ENCODE results near the gene CFAP69. TPM values are rescaled to one million over a fixed set of nuclear protein-coding genes. Genes with fewer than 3 reads are reported as not detected.

Gene CFAP69
- total RNA-seq, 1 experiment from 2014 or later: 3.4 TPM

DNA sequence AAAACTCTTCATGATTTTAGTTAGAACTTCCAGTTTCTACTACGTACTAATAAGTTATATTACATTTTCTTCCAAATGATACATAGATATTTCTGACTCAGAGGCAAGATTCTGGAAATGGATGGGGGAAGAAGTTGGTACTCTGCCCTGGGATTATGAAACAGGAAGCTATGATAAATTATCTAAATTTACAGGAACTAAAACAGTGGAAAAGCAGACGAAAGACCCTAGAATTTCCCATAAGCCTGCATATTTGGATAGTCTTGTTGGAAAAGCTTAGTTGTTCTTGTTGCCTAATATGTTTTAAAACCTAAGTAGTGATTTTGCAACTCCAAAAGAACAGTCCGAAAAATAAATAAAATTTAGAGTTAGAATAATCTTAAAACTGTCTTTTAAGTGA lies 21.8 kb downstream of the CFAP69 start:
- Mint-ChIP-seq H3K9me3 (no peaks in the 10 kb centered on the region), H3K4me3 (no peak overlapping the region), H3K27ac (no peak overlapping the region), H3K27me3 (ENCODE audit: low read depth) (no peaks in the 10 kb centered on the region), H3K4me1 (no peaks in the 10 kb centered on the region), H3K36me3 (no peaks in the 10 kb centered on the region)
- TF ChIP-seq ELF4 (CRISPR knock-in tag; IDR thresholded peaks at IDR 0.05; ENCODE audit: low read depth): no peak
- TF ChIP-seq FOXK1 (CRISPR knock-in tag; IDR thresholded peaks at IDR 0.05): no peak
- TF ChIP-seq ZNF263 (CRISPR knock-in tag; IDR thresholded peaks at IDR 0.05; ENCODE audit: low read depth): no peak
- no peak for TF ChIP-seq GRHL2 (CRISPR knock-in tag; IDR thresholded peaks at IDR 0.05; ENCODE audit: insufficient replicate concordance, severe bottlenecking)
- TF ChIP-seq PRRX2 (CRISPR knock-in tag; IDR thresholded peaks at IDR 0.05): no peak
- ATAC-seq: no peak
- no peak for DNase-seq (ENCODE audit: low spot score)
- POLR2A ChIA-PET: no interaction called here
- CTCF ChIA-PET: no interaction called here

DNA sequence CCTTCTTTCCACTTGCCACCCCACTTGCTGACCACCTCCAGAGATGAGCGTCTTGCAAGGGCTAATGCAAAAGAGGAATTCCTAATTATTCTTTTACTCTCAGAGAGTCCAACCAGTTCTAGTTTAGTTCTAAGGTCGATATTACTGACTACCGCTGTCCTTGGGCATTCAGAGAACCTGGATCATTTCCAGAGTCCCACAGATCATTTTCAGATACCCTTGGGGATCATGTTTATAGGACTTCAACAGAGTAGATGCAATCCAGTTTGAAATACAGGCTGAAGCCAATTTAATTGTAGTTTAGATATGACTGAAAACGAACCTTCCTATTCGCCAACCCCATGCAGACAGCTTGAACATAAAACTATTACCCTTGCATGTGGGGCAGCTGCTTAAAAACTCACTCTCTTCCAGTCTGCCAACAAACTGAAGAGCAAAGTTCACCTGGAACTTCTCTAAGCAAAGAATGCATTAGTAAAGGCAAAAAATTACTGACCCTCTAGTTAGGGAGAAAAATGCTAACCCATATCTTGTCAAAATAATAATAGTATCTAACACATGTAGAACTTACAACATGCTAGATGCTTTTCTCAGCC lies 22.4 kb downstream of the CFAP69 start:
- ChIA-PET CTCF (no interaction called here), POLR2A (no interaction called here)
- H3K9me3 Mint-ChIP-seq: no peaks in the 10 kb centered on the region
- H3K27me3 Mint-ChIP-seq (ENCODE audit: low read depth): no peaks in the 10 kb centered on the region
- no peak for DNase-seq (ENCODE audit: low spot score)
- H3K27ac Mint-ChIP-seq: no peak overlapping the region
- H3K4me3 Mint-ChIP-seq: no peak overlapping the region
- no peaks in the 10 kb centered on the region for H3K4me1 Mint-ChIP-seq
- no peak for ATAC-seq
- H3K36me3 Mint-ChIP-seq: no peaks in the 10 kb centered on the region
- no peak for TF ChIP-seq HMGA2 (CRISPR knock-in tag; IDR thresholded peaks at IDR 0.05)
- TF ChIP-seq SP1 (CRISPR knock-in tag; conservative IDR thresholded peaks at IDR 0.05): no peak
- TF ChIP-seq, protein P1, sequence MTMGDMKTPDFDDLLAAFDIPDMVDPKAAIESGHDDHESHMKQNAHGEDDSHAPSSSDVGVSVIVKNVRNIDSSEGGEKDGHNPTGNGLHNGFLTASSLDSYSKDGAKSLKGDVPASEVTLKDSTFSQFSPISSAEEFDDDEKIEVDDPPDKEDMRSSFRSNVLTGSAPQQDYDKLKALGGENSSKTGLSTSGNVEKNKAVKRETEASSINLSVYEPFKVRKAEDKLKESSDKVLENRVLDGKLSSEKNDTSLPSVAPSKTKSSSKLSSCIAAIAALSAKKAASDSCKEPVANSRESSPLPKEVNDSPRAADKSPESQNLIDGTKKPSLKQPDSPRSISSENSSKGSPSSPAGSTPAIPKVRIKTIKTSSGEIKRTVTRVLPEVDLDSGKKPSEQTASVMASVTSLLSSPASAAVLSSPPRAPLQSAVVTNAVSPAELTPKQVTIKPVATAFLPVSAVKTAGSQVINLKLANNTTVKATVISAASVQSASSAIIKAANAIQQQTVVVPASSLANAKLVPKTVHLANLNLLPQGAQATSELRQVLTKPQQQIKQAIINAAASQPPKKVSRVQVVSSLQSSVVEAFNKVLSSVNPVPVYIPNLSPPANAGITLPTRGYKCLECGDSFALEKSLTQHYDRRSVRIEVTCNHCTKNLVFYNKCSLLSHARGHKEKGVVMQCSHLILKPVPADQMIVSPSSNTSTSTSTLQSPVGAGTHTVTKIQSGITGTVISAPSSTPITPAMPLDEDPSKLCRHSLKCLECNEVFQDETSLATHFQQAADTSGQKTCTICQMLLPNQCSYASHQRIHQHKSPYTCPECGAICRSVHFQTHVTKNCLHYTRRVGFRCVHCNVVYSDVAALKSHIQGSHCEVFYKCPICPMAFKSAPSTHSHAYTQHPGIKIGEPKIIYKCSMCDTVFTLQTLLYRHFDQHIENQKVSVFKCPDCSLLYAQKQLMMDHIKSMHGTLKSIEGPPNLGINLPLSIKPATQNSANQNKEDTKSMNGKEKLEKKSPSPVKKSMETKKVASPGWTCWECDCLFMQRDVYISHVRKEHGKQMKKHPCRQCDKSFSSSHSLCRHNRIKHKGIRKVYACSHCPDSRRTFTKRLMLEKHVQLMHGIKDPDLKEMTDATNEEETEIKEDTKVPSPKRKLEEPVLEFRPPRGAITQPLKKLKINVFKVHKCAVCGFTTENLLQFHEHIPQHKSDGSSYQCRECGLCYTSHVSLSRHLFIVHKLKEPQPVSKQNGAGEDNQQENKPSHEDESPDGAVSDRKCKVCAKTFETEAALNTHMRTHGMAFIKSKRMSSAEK (CRISPR knock-in tag; IDR thresholded peaks at IDR 0.05; ENCODE audit: borderline replicate concordance): no peak

DNA sequence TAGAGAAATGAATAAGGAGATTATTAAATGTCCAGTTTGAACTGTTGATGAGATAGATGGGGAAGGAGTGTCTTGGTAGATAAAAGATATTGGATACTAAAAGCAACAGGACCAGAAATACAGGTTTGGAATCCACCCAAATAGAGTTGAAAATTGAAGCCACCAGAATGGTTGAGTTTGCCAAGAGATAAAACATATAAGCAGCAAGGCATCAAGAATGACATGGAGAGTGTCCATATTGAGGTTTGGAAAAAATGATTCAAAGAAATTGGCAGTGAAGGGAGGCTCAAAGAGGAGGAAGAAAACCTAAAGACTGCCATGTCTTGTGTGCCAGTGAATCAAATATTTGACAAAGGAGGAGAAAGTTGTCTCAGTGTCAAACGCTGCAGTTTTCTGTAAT lies 24.2 kb downstream of the CFAP69 start:
- no peak overlapping the region for H3K27ac Mint-ChIP-seq

More for the DNA sequence above, 24.2 kb downstream of the CFAP69 start:
- Mint-ChIP-seq H3K4me3 (no peak overlapping the region), H3K4me1 (no peaks in the 10 kb centered on the region), H3K9me3 (no peaks in the 10 kb centered on the region), H3K27me3 (ENCODE audit: low read depth) (no peaks in the 10 kb centered on the region), H3K36me3 (no peaks in the 10 kb centered on the region)
- TF ChIP-seq, protein P2, sequence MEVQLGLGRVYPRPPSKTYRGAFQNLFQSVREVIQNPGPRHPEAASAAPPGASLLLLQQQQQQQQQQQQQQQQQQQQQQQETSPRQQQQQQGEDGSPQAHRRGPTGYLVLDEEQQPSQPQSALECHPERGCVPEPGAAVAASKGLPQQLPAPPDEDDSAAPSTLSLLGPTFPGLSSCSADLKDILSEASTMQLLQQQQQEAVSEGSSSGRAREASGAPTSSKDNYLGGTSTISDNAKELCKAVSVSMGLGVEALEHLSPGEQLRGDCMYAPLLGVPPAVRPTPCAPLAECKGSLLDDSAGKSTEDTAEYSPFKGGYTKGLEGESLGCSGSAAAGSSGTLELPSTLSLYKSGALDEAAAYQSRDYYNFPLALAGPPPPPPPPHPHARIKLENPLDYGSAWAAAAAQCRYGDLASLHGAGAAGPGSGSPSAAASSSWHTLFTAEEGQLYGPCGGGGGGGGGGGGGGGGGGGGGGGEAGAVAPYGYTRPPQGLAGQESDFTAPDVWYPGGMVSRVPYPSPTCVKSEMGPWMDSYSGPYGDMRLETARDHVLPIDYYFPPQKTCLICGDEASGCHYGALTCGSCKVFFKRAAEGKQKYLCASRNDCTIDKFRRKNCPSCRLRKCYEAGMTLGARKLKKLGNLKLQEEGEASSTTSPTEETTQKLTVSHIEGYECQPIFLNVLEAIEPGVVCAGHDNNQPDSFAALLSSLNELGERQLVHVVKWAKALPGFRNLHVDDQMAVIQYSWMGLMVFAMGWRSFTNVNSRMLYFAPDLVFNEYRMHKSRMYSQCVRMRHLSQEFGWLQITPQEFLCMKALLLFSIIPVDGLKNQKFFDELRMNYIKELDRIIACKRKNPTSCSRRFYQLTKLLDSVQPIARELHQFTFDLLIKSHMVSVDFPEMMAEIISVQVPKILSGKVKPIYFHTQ (CRISPR knock-in tag; IDR thresholded peaks at IDR 0.05): no peak
- TF ChIP-seq NFATC4 (CRISPR knock-in tag; IDR thresholded peaks at IDR 0.05) (no peak), ZNF396 (CRISPR knock-in tag; IDR thresholded peaks at IDR 0.05; ENCODE audit: borderline replicate concordance) (no peak), ZNF423 (CRISPR knock-in tag; IDR thresholded peaks at IDR 0.05) (no peak)
- TF ChIP-seq, protein P3, sequence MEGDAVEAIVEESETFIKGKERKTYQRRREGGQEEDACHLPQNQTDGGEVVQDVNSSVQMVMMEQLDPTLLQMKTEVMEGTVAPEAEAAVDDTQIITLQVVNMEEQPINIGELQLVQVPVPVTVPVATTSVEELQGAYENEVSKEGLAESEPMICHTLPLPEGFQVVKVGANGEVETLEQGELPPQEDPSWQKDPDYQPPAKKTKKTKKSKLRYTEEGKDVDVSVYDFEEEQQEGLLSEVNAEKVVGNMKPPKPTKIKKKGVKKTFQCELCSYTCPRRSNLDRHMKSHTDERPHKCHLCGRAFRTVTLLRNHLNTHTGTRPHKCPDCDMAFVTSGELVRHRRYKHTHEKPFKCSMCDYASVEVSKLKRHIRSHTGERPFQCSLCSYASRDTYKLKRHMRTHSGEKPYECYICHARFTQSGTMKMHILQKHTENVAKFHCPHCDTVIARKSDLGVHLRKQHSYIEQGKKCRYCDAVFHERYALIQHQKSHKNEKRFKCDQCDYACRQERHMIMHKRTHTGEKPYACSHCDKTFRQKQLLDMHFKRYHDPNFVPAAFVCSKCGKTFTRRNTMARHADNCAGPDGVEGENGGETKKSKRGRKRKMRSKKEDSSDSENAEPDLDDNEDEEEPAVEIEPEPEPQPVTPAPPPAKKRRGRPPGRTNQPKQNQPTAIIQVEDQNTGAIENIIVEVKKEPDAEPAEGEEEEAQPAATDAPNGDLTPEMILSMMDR (IDR thresholded peaks at IDR 0.05): no peak
- CTCF ChIA-PET: no interaction called here
- ATAC-seq: no peak
- DNase-seq (ENCODE audit: low spot score): no peak
- POLR2A ChIA-PET: no interaction called here

Measured in WTC11 (cell line).